Fibroblast of lung (primary cell): ENCODE results near the gene TWF2. TPM values are rescaled to one million over a fixed set of nuclear protein-coding genes. Genes with fewer than 3 reads are reported as not detected.

Source experiments
- DNase-seq, 2 donors: peaks; one replicate each; pipeline versions ENCODE4 v3.0.0 to v3.0.0-alpha.2; 2010; ENCODE audit warnings: low read depth in 2 of 2
- H2AFZ ChIP-seq: 2 replicates; pipeline ENCODE4 v1.5.1; 2012; ENCODE audit warnings: low read length, control low read depth, inconsistent platforms
- H3K27ac ChIP-seq: 2 replicates; pipeline ENCODE4 v1.5.1; 2011; ENCODE audit warnings: low read length, control low read depth; ENCODE audit not compliant: insufficient read depth
- H3K27me3 ChIP-seq: 2 replicates; pipeline ENCODE4 v1.5.1; 2011; ENCODE audit warnings: mild to moderate bottlenecking, low read length; ENCODE audit not compliant: control insufficient read depth, insufficient read depth
- H3K36me3 ChIP-seq: 2 replicates; pipeline ENCODE4 v1.5.1; 2011; ENCODE audit warnings: low read length; ENCODE audit not compliant: control insufficient read depth, insufficient read depth
- H3K4me1 ChIP-seq: 2 replicates; pipeline ENCODE4 v1.5.1; 2011; ENCODE audit warnings: low read length; ENCODE audit not compliant: control insufficient read depth, insufficient read depth; ENCODE audit errors: extremely low read depth
- H3K4me2 ChIP-seq: 2 replicates; pipeline ENCODE4 v1.5.1; 2011; ENCODE audit warnings: low read length, control low read depth; ENCODE audit not compliant: insufficient read depth; ENCODE audit errors: extremely low read depth
- H3K4me3 ChIP-seq, 4 experiments: fragments of 200-600 bp in 1 of 4; sonication (generic) in 1 of 4; replicated peaks in 1 of 4; 2 replicates each; pipeline ENCODE4 v1.5.1; 2011 to 2016; ENCODE audit warnings: low read length in 4 of 4, low read depth in 3 of 4, mild to moderate bottlenecking in 3 of 4, control low read depth in 2 of 4, inconsistent platforms in 1 of 4, mixed read lengths in 1 of 4; ENCODE audit not compliant: insufficient read depth in 1 of 4; ENCODE audit errors: control extremely low read depth in 1 of 4
- H3K79me2 ChIP-seq: 2 replicates; pipeline ENCODE4 v1.5.1; 2012; ENCODE audit warnings: mild to moderate bottlenecking, low read length, inconsistent platforms; ENCODE audit not compliant: control insufficient read depth, insufficient read depth
- H3K9ac ChIP-seq: 2 replicates; pipeline ENCODE4 v1.5.1; 2011; ENCODE audit warnings: mild to moderate bottlenecking, low read length, control low read depth; ENCODE audit not compliant: insufficient read depth
- H3K9me3 ChIP-seq: 2 replicates; pipeline ENCODE4 v1.5.1; 2012; ENCODE audit warnings: low read depth, low read length; ENCODE audit not compliant: control insufficient read depth, insufficient read depth
- H4K20me1 ChIP-seq: 2 replicates; pipeline ENCODE4 v1.5.1; 2011; ENCODE audit warnings: low read length; ENCODE audit not compliant: control insufficient read depth, insufficient read depth; ENCODE audit errors: extremely low read depth
- EZH2 ChIP-seq: IDR thresholded peaks from 2 replicates; pipeline ENCODE4 v1.5.1; 2012; ENCODE audit warnings: low read length, control low read depth, mild to moderate bottlenecking; ENCODE audit errors: missing control alignments
- polyA plus RNA-seq, 2 donors: library from polyadenylated mRNA; depleted of rRNA in 1 of 2; stranded (reverse) in 1 of 2; unstranded in 1 of 2; fragments of >200 nt; gene quantifications; 2 replicates each; pipeline ENCODE4 v1.2.1, GENCODE V29; 2011 to 2012; ENCODE audit warnings: missing spikeins in 1 of 2
- total RNA-seq: library from RNA; depleted of rRNA; stranded (reverse); fragments of >200 nt; gene quantifications from 2 replicates; pipeline ENCODE4 v1.2.1, GENCODE V29; 2014
- TF ChIP-seq, protein P1 (sequence below), 2 donors: IDR thresholded peaks in 1 of 2; conservative IDR thresholded peaks in 1 of 2; 1 replicate in 1 of 2; 2 replicates in 1 of 2; pipeline ENCODE4 v1.5.1; 2011 to 2012; ENCODE audit warnings: low read length in 2 of 2, control low read depth in 1 of 2, inconsistent platforms in 1 of 2, low read depth in 1 of 2, mild to moderate bottlenecking in 1 of 2

Gene TWF2
- total and polyA plus RNA-seq, 2 donors (not counting 1 experiment from before 2014, with no cell fraction given), result 67.2 to 69.9 TPM

DNA sequence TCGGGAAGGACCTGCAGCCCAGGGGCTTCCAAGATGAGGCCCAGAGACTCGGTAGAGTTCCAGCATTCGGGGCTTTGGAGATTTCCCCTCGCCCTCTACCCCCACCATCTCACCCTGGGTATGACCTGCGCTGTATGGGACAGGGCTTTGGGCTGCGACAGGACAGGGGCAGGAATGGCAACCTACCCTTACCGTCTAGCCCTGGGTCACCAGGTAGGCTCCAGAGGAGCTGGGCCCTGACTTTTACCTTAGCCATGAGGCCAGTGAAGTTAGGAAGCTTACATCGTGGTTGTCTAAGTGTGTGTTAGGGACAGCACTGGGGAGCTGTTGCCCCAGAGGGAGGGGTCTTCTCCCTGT lies 7.3 kb upstream of the TWF2 start:
- peaks cover 2% of the 10 kb centered on the region for H3K4me1 ChIP-seq
- H3K4me3 ChIP-seq, result peak overlapping the region; percentile 32 to 67 (median 57)
- TF ChIP-seq, protein P1, sequence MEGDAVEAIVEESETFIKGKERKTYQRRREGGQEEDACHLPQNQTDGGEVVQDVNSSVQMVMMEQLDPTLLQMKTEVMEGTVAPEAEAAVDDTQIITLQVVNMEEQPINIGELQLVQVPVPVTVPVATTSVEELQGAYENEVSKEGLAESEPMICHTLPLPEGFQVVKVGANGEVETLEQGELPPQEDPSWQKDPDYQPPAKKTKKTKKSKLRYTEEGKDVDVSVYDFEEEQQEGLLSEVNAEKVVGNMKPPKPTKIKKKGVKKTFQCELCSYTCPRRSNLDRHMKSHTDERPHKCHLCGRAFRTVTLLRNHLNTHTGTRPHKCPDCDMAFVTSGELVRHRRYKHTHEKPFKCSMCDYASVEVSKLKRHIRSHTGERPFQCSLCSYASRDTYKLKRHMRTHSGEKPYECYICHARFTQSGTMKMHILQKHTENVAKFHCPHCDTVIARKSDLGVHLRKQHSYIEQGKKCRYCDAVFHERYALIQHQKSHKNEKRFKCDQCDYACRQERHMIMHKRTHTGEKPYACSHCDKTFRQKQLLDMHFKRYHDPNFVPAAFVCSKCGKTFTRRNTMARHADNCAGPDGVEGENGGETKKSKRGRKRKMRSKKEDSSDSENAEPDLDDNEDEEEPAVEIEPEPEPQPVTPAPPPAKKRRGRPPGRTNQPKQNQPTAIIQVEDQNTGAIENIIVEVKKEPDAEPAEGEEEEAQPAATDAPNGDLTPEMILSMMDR (conservative IDR thresholded peaks at IDR 0.05 in 1 of 2, IDR thresholded peaks at IDR 0.05 in 1 of 2; ENCODE audit: low read depth in 1 of 2, low read length in 2 of 2), result no peak
- TF ChIP-seq EZH2, result no peak
- H3K9ac ChIP-seq, result no peak overlapping the region
- H4K20me1 ChIP-seq, result no peaks in the 10 kb centered on the region
- H3K9me3 ChIP-seq, result no peaks in the 10 kb centered on the region
- no peak for DNase-seq
- H3K27ac ChIP-seq, result no peak overlapping the region
- H3K36me3 ChIP-seq, result peaks cover 12% of the 10 kb centered on the region
- no peaks in the 10 kb centered on the region for H3K27me3 ChIP-seq
- no peaks in the 10 kb centered on the region for H3K79me2 ChIP-seq
- H3K4me2 ChIP-seq, result peak overlapping the region; percentile 92
- no peak overlapping the region for H2AFZ ChIP-seq

DNA sequence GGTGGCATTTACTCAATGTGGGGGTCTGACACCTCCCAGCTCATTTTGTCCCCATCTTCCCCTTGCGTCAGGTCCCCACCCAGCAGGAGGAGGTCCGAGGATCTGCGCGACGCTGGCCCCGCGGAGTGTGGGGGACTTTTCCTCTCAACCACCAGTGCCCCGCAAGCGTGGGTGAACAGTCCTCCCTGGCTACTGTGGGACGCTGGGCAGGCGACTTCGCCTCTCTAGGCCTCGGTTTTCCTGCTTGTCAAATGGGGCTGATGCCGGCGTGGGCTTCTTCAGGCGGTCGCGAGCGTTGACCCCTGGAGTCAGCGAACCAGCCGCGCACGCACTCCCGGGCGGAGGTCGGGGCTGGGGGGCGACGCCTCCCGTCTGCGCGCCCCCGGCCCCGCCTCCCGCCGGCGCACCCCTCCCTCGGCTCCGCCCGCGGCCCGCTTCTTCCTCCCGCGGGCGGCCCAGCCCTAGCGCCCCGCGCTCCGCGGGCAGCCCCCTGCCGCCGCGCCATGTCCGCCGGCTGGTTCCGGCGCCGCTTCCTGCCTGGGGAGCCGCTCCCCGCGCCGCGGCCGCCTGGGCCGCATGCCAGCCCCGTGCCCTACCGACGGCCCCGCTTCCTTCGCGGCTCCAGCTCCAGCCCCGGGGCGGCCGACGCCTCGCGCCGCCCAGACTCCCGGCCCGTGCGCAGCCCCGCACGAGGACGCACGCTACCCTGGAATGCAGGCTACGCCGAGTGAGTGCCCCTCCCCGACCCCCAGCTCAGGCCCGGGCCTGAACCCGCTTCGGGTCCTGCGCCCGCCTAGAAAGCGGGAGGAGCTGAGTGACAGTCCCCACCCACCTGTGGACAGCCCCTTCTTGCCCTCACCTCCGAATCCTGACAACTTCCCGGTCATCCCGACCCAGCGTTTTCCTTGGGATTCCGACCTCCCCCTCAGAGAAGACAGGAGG lies 6.6 kb upstream of the TWF2 start, which contains the start of gene PPM1M:
Gene PPM1M, plus strand, starts transcription at position 438 of the 942 bp plus-strand sequence. Its CDS starts 66 bp downstream, at position 504.
- TF ChIP-seq, protein P1 (conservative IDR thresholded peaks at IDR 0.05 in 1 of 2, IDR thresholded peaks at IDR 0.05 in 1 of 2; ENCODE audit: low read depth in 1 of 2, low read length in 2 of 2), result no peak
- TF ChIP-seq EZH2, result no peak
- H3K9me3 ChIP-seq, result no peaks in the 10 kb centered on the region
- peak within 1 kb of the TSS; percentile 92 for H3K4me2 ChIP-seq
- H3K4me3 ChIP-seq, result peak within 1 kb of the TSS; percentile 46 to 67 (median 58)
- no peaks in the 10 kb centered on the region for H3K27me3 ChIP-seq
- H3K79me2 ChIP-seq, result no peaks in the 10 kb centered on the region
- peak within 1 kb of the TSS; percentile 59 for H3K9ac ChIP-seq
- H2AFZ ChIP-seq, result peak within 1 kb of the TSS; percentile 80
- peaks cover 5% of the 10 kb centered on the region for H3K4me1 ChIP-seq
- peak within 1 kb of the TSS; percentile 42 for H3K27ac ChIP-seq
- no peaks in the 10 kb centered on the region for H4K20me1 ChIP-seq
- H3K36me3 ChIP-seq, result peaks cover 12% of the 10 kb centered on the region
- DNase-seq, result peak; percentile 41 to 48

DNA sequence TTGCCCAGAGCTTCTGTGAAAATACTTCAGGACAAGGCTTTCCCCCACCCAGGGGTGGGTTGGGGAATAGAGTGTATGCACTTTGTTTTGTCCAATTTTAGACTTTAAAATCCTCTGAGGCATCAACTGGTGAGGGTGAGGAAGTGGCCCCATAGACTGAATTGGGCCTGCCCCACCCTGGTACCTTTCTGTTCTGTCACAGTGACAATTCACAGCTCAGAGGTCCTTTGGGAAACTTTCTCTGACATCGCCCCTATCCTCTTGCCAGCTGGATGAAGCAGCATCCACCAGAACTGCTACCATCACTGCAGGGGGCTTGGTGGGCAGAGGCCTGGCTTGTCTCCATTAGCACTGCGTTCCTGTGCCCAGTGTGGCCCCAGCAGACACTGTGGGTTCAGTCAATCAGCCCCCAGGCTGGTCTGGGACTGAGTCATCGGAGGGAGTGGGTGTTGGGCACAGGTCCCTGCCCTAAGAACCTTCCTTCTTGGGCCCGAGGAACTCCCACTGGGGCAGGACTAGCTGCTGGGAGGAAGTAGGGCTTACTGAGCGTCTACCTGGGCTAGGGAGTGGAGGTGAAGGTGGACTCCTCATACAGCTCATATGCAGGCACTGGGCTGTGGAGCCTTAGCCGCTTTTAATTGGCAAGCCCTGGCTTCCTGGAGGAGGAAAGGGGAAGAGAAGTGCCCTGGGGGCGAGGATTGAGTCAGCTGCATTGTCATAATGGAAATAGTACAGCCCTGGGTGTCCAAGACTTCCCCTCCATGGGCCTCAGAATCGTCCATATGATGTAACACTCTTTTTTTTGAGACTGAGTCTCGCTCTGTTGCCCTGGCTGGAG lies 5.1 kb upstream of the TWF2 start:
- Histone ChIP-seq H3K79me2 (peaks cover 1% of the 10 kb centered on the region), H3K4me2 (no peak overlapping the region), H3K27ac (no peak overlapping the region), H2AFZ (no peak overlapping the region), H3K36me3 (peaks cover 8% of the 10 kb centered on the region), H3K4me1 (peaks cover 12% of the 10 kb centered on the region), H3K9me3 (no peaks in the 10 kb centered on the region), H3K9ac (no peak overlapping the region), H3K27me3 (no peaks in the 10 kb centered on the region), H4K20me1 (no peaks in the 10 kb centered on the region), H3K4me3 (no peak overlapping the region)
- TF ChIP-seq, protein P1 (conservative IDR thresholded peaks at IDR 0.05 in 1 of 2, IDR thresholded peaks at IDR 0.05 in 1 of 2; ENCODE audit: low read depth in 1 of 2, low read length in 2 of 2), result no peak
- no peak for TF ChIP-seq EZH2
- DNase-seq, result peak; percentile 19
